ENCODE data around the gene PWP2.

GRCh38 chr21:44090325-44090724, 16.9 kb upstream of the PWP2 start:
- TF ChIP-seq PATZ1 (CRISPR knock-in tag; IDR thresholded peaks at IDR 0.05; ENCODE audit: borderline replicate concordance) (no peak), TCF4 (CRISPR knock-in tag; IDR thresholded peaks at IDR 0.05; ENCODE audit: borderline replicate concordance) (no peak), ARNTL (CRISPR knock-in tag; IDR thresholded peaks at IDR 0.05; ENCODE audit: borderline replicate concordance, low read depth) (no peak), ISL1 (CRISPR knock-in tag; IDR thresholded peaks at IDR 0.05) (no peak), CREB5 (CRISPR knock-in tag; IDR thresholded peaks at IDR 0.05; ENCODE audit: low read depth) (no peak), RARB (CRISPR knock-in tag; IDR thresholded peaks at IDR 0.05) (no peak), ZNF70 (CRISPR knock-in tag; IDR thresholded peaks at IDR 0.05) (no peak)
